A172 (cell line): ENCODE results near the gene ARHGEF38. TPM values are rescaled to one million over a fixed set of nuclear protein-coding genes. Genes with fewer than 3 reads are reported as not detected.
A peak's percentile ranks its signal among the peaks of the same experiment; 100 is the strongest.

ENCODE experiments used
- DNase-seq: peaks from one replicate; pipeline ENCODE4 v3.0.0-alpha.2; 2015; ENCODE audit warnings: low spot score
- total RNA-seq: library from RNA; depleted of rRNA; stranded (reverse); fragments of >200 nt; shearing (Covaris generic); gene quantifications from 2 replicates; pipeline ENCODE4 v1.2.3, GENCODE V29; 2014; rRNA removed

Gene ARHGEF38
- total RNA-seq, result not detected in 2 replicates

- peak; percentile 23 for DNase-seq
These were observed at the start of gene ARHGEF38 for GRCh38 chr4:105551965-105552746. ARHGEF38 (plus strand) TSS chr4:105552620; CDS start chr4:105552766, 146 bp downstream.

- no peak for DNase-seq
These were observed 48.9 kb upstream of the ARHGEF38 start for GRCh38 chr4:105503484-105503883.

DNA sequence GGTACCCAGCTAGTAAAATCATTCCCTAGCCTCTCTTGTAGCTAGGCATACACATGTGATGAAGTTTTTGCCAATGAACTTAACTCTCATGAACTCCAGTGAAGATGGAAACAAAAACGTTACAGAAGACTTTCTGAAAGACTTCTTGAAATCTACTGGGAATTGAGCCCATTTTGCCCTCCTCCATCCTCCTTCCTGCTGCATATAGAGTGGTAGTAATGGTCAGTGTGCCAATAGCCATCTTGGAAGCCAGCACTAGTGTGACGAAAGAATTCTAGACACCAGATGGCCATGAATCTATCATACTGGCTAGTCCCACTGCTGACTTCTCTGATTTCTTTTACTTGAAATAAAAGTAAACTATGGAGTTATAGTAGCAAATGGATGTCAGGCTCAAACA, 47.7 kb upstream of the ARHGEF38 start:
- DNase-seq, result no peak

DNA sequence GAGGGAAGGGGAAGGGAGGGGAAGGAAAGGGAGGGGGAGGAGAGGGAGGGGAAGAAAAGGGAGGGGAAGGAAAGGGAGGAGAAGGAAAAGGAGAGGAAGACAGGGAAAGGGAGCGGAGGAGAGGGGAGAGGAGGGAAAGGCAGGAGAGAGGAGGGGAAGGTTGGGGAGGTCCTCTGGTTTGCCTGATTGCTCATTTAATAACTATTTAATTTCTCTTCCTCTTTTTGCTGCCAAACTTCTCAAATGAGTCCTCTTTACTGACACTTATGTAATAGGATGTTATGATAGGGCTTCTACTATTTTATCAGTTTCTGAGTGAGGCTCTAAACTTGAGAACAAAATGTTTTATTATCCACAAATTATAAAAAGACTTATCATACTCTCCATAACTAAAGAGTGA, 43.1 kb upstream of the ARHGEF38 start:
- no peak for DNase-seq

- no peak for DNase-seq
These were observed 42.7 kb upstream of the ARHGEF38 start for GRCh38 chr4:105509714-105510113.

- DNase-seq, result no peak
These were observed 42.2 kb upstream of the ARHGEF38 start for GRCh38 chr4:105510245-105510644.

DNA sequence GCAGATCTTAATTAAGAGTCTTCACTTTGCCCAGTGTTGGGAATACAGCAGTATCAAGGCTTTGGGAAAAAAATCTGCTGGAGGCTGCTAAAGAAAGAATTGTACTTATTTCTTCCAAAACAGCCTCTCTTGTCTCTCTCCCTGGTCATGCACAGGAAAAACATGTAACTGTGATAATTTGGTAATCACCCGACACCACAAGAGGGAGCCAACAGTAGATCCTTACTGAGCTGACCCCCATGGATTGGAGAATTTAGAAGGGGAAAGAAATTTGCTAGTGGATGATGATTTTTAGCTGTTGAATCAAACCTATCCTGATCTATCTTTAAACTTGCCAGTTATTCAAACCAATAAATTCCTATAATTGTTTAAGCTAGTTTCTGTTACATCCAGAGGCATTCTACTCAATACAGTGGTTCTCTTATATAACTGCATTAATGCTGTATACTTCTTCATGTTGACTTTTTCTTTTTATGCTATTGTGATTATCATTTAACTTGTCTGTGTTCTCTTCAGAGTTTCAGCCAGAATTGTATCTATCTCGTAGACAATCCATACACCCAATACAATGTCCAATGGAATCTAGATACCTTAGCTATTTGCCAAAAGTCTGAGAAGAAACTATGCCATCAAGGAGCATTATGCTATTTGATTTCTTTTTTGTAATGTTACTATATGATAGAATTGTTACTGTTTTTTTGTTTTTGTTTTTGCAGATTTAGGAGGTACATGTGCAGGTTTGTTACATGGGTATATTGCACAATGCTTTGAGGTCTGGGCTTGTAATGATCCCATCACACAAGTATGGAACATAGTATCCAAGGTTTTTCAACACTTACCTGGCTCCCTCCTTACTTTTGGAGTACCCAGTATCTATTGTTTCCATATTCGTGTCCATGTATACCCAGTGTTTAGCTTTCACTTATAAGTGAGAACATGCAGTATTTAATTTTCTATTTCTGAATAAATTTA, 31.3 kb upstream of the ARHGEF38 start:
- DNase-seq, result peak; percentile 50

DNA sequence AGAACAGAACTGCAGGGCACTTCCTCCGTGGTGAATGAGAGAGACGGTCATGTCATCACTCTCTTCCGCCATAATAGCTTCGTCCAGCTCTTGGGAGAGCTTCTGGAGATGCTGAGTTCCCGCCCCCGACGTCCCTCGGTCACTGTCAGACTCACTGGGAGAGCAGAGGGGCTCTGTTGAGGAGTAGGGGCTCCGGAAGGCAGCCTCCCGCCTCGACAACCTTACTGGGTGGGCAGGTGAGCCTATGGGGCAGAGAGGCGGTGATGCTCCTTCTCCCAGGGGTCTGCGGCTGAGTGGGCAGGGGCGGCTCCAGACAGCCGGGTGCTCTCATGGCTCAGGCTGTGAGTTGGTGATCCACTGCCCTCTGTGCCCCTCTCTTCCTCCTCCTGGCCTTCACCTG, 25.8 kb upstream of the ARHGEF38 start:
- DNase-seq, result no peak

DNA sequence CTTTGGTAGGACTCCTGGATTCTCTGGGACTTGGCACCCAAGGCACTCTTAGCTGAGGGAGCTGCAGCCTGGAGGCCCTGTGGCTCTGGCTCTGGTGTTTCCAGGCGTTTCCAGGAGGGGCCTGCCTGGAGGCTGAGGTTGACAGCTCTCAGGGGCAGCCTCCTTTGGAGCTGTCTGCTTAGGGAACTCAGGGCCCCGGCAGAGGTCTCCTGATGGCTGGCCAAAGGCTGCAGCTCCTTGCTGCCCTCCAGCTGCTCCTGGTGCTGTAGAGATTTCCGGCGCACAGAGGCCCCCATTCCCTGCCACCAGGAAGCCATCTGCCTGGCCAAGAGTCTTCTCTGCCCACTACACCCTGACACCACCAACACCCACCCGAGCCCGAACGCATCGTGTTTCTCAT, 25.3 kb upstream of the ARHGEF38 start:
- DNase-seq, result no peak

DNA sequence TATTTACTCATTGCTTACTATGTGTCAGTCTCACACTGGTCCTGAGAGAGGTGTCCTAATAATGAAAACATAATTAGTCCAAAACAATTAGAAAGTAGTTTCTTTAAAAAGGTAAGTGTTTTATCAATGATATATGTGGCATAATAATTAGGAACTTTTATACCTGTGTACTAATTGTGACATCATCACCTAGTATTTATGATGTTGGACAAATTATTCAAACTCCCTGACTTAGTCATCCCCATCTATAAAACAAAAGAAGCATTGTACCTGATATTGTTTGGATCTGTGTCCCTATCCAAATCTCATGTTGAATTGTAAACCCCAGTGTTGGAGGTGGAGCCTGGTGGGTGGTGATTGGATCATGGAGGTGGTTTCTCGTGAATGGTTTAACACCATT, 15.8 kb upstream of the ARHGEF38 start:
- DNase-seq, result no peak

GRCh38 chr4:105541420-105541819, 11.0 kb upstream of the ARHGEF38 start:
- DNase-seq, result no peak

GRCh38 chr4:105542039-105542438, 10.4 kb upstream of the ARHGEF38 start:
- no peak for DNase-seq

- no peak for DNase-seq
These were observed 9.1 kb upstream of the ARHGEF38 start for GRCh38 chr4:105543346-105543745.

DNA sequence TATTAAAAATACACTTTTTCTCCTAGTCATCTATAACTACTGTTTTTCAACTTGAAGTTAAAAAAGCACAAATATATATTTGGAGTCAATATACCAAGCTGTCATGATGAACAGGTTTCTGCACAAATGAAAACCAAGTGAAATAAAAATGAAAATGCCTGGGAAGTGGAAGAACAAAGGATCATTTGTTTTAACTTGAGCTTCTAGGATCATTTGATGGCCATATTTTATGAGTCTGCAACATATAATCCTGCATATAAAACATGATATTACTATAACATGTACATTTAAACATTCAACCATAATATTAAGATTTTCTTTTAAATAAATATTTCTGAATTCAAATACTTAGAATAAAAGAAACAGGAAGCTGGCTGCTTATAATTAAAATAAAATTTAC, 8.5 kb upstream of the ARHGEF38 start:
- no peak for DNase-seq

- DNase-seq, result no peak
These were observed 7.7 kb upstream of the ARHGEF38 start for GRCh38 chr4:105544520-105545286.

DNA sequence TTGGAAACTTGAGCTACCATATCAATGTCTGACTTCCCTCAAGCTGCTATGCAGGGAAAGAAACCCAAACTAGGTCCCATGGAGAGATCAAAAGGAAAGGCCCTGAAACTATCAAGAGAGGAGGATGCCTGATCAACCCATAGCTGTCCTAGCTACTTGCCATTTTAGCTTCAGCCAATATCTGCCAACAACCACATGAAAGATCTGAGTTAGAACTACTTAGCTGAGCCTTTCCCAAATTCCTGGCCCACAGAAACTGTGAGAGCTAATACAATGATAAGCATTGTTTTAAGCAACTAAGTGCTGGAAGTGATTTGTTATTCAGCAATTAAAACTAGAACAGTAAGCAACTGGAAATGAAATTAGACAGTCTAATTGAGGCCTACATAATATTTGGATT, 6.3 kb upstream of the ARHGEF38 start:
- no peak for DNase-seq

GRCh38 chr4:105547769-105548168, 4.7 kb upstream of the ARHGEF38 start:
- no peak for DNase-seq

GRCh38 chr4:105548483-105548882, 3.9 kb upstream of the ARHGEF38 start:
- peak; percentile 73 for DNase-seq

- peak; percentile 8 for DNase-seq
These were observed 1.8 kb upstream of the ARHGEF38 start for GRCh38 chr4:105550641-105551040.

- DNase-seq, result no peak
These were observed 3.0 kb downstream of the ARHGEF38 start for GRCh38 chr4:105555409-105555808.

- no peak for DNase-seq
These were observed 3.8 kb downstream of the ARHGEF38 start for GRCh38 chr4:105556206-105556605.

GRCh38 chr4:105558277-105558676, 5.9 kb downstream of the ARHGEF38 start:
- no peak for DNase-seq
